ENCODE measurements around the gene CNN2. TPM values are rescaled to one million over a fixed set of nuclear protein-coding genes. Genes with fewer than 3 reads are reported as not detected.

Gene CNN2
- total RNA-seq, 3 donors from 2014 or later: 52.3 to 69.3 (median 57.8) TPM

DNA sequence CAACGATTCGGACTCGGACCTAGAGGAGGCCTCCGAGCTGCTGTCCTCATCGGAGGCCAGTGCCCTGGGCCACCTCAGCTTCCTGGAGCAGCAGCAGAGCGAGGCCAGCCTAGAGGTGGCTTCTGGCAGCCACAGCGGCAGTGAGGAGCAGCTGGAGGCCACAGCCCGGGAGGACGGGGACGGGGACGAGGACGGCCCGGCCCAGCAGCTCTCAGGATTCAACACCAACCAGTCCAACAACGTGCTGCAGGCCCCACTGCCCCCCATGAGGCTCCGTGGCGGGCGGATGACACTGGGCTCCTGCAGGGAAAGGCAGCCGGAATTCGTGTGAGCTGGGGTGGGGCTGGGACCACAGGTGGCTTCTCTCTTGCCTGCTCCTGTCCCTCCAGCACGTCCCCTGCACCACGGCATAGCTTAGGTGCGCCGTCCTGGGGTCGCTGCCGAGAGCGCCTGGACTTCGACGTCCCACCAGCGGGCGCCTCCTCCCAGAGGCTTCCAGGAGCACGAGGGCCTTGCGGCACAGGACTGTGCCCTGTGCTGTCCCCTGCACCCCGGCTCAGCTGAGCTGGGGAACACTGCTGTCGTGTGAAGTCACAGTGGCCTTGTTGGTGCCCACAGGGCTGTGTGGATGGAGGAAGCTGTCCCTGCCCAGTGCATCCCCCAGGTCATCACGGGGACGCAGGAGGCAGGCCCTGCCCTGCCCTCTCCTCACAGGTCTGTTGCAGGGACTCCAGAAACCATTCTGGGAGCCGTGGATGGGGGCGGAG, 59.5 kb downstream of the CNN2 start:
- Mint-ChIP-seq H3K9me3 (no peaks in the 10 kb centered on the region), H3K27me3 (ENCODE audit: low read depth) (no peaks in the 10 kb centered on the region), H3K4me3 (no peak overlapping the region), H3K36me3 (ENCODE audit: insufficient read depth) (peaks cover 19% of the 10 kb centered on the region), H3K4me1 (ENCODE audit: low read depth) (peaks cover 48% of the 10 kb centered on the region)
- no peak for DNase-seq
- ATAC-seq: no peak

DNA sequence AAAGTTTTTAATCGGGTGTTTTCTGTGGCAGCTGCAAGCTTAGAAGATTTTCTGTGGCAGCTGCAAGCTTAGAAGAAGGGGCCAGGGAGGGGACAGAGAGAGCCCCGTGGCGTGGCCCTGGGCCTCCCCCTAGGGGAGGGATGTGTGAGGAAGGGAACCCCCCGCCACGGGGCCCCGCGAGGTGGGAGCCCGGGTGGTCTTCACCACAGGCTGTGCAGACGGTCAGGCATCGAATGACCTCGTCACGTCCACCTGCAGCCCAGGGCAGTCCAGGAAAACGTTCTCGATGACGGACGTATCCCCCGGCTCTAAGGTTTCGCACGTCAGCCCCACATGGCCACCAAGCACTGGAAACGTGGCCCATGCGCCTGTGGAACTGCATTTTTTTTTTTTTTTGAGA, 60.2 kb downstream of the CNN2 start:
- peaks cover 18% of the 10 kb centered on the region for H3K36me3 Mint-ChIP-seq (ENCODE audit: insufficient read depth)
- DNase-seq (no peak), ATAC-seq (no peak)
- no peaks in the 10 kb centered on the region for H3K9me3 Mint-ChIP-seq
- no peak overlapping the region for H3K4me3 Mint-ChIP-seq
- H3K4me1 Mint-ChIP-seq (ENCODE audit: low read depth): peaks cover 46% of the 10 kb centered on the region
- no peaks in the 10 kb centered on the region for H3K27me3 Mint-ChIP-seq (ENCODE audit: low read depth)

- Mint-ChIP-seq H3K4me1 (ENCODE audit: low read depth) (peaks cover 42% of the 10 kb centered on the region), H3K4me3 (peak overlapping the region; percentile 19)
Measured at GRCh38 chr19:1087813-1088415, 61.5 kb downstream of the CNN2 start.

DNA sequence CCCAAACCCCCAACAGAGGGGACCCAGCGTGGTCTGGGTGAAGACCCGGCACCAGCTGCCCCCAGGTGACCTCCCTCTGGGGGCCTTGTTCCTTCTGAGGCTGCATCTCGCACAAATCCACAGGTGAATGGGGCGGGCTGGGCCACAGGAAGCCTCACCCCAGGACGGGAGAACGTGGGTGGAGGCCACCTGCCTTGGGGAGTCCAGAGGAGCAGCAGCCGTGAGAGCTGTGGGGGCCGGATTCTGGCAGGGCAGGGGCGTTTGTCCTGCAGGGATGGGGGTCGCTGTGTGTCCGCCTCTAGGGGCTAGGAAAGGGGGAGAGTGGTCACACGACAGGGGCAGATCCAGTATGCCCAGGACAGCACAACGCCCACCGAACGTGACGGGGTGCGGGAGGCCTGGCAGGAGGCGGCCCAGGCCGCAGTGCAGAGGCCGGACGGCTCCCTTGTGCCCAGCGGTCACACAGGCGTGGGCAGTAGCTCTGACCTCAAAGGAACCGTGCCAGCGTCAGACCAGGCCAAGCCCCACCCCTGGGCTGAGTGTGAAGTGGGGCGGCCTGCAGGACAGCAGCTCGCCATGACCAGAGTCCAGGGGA, 62.1 kb downstream of the CNN2 start:
- peaks cover 18% of the 10 kb centered on the region for H3K36me3 Mint-ChIP-seq (ENCODE audit: insufficient read depth)
- peaks cover 47% of the 10 kb centered on the region for H3K4me1 Mint-ChIP-seq (ENCODE audit: low read depth)
- H3K9me3 Mint-ChIP-seq: no peaks in the 10 kb centered on the region
- ATAC-seq: peak in 1 of 2 donors; percentile 6
- peak overlapping the region; percentile 19 for H3K4me3 Mint-ChIP-seq
- H3K27me3 Mint-ChIP-seq (ENCODE audit: low read depth): no peaks in the 10 kb centered on the region
- DNase-seq: no peak

More at GRCh38 chr19:1087813-1088415, 61.5 kb downstream of the CNN2 start:
- H3K9me3 Mint-ChIP-seq: no peaks in the 10 kb centered on the region
- DNase-seq (no peak), ATAC-seq (peak; percentile 13 to 28)
- H3K36me3 Mint-ChIP-seq (ENCODE audit: insufficient read depth): peaks cover 18% of the 10 kb centered on the region
- H3K27me3 Mint-ChIP-seq (ENCODE audit: low read depth): no peaks in the 10 kb centered on the region

Other genes starting within 250 kb of the CNN2 start
- gene PTBP1, start 229.2 kb upstream of the CNN2 start, total RNA-seq: 1,000 to 10,000 TPM; 1,071 to 1,170 (median 1,104) TPM
- gene PLPPR3, start 204.7 kb upstream of the CNN2 start, total RNA-seq: under 1 TPM in 1 of 3 donors, not detected in 2; 0.24 TPM
- not detected for gene AZU1, start 198.8 kb upstream of the CNN2 start, total RNA-seq
- not detected for gene PRTN3, start 185.6 kb upstream of the CNN2 start, total RNA-seq
- gene ELANE, start 174.3 kb upstream of the CNN2 start, total RNA-seq: not detected
- 1 to 10 TPM in 2 of 3 donors, under 1 TPM in 1; 0.49 to 1.9 (median 1.1) TPM for gene CFD, start 166.9 kb upstream of the CNN2 start, total RNA-seq
- 10 to 100 TPM; 70.4 to 73.9 (median 73.6) TPM for gene MED16, start 133.4 kb upstream of the CNN2 start, total RNA-seq
- gene RNU6-9, start 133.1 kb upstream of the CNN2 start, total RNA-seq: not detected
- gene R3HDM4, start 113.4 kb upstream of the CNN2 start, total RNA-seq: 10 to 100 TPM; 92.3 to 97.7 (median 96.3) TPM
- gene KISS1R, start 109.3 kb upstream of the CNN2 start, total RNA-seq: 1 to 10 TPM; 2.9 to 5.1 (median 3.3) TPM
- gene ARID3A, start 100.6 kb upstream of the CNN2 start, total RNA-seq: 10 to 100 TPM in 1 of 3 donors, 1 to 10 TPM in 2; 7.3 to 13.2 (median 10.0) TPM
- 100 to 1,000 TPM; 163 to 217 (median 199) TPM for gene WDR18, start 42.3 kb upstream of the CNN2 start, total RNA-seq
- under 1 TPM; 0.05 to 0.19 (median 0.08) TPM for gene GRIN3B, start 26.2 kb upstream of the CNN2 start, total RNA-seq
- gene TMEM259, start 5.5 kb upstream of the CNN2 start, total RNA-seq: 100 to 1,000 TPM; 197 to 210 (median 204) TPM
- gene RNU6-2, start 5.1 kb upstream of the CNN2 start, total RNA-seq: not detected
- gene ABCA7, start 13.5 kb downstream of the CNN2 start, total RNA-seq: 1 to 10 TPM; 7.1 to 8.7 (median 8.6) TPM
- gene ARHGAP45, start 40.6 kb downstream of the CNN2 start, total RNA-seq: 100 to 1,000 TPM; 128 to 133 (median 133) TPM
- 100 to 1,000 TPM; 303 to 380 (median 323) TPM for gene POLR2E, start 68.8 kb downstream of the CNN2 start, total RNA-seq
- gene GPX4, start 77.4 kb downstream of the CNN2 start, total RNA-seq: 100 to 1,000 TPM; 148 to 165 (median 162) TPM
- 100 to 1,000 TPM; 134 to 140 (median 139) TPM for gene SBNO2, start 147.7 kb downstream of the CNN2 start, total RNA-seq
- gene STK11, start 179.2 kb downstream of the CNN2 start, total RNA-seq: 10 to 100 TPM; 64.4 to 72.0 (median 69.8) TPM
- gene CBARP, start 211.4 kb downstream of the CNN2 start, total RNA-seq: 1 to 10 TPM in 2 of 3 donors, under 1 TPM in 1; 0.63 to 1.4 (median 1.1) TPM
- 100 to 1,000 TPM; 259 to 434 (median 312) TPM for gene ATP5F1D, start 215.1 kb downstream of the CNN2 start, total RNA-seq
- gene MIDN, start 222.0 kb downstream of the CNN2 start, total RNA-seq: 10 to 100 TPM; 63.2 to 70.0 (median 68.7) TPM
- 100 to 1,000 TPM; 269 to 294 (median 285) TPM for gene CIRBP, start 242.7 kb downstream of the CNN2 start, total RNA-seq
- gene FAM174C, start 248.9 kb downstream of the CNN2 start, total RNA-seq: 100 to 1,000 TPM; 189 to 199 (median 194) TPM